Islet precursor cell (in vitro differentiated cells): Measurements from ENCODE around the gene NR2F1-AS1.

Experiments
- DNase-seq: peaks from one replicate; pipeline ENCODE4 v3.0.0-alpha.2; 2018

NR2F1-AS1 gene

DNA sequence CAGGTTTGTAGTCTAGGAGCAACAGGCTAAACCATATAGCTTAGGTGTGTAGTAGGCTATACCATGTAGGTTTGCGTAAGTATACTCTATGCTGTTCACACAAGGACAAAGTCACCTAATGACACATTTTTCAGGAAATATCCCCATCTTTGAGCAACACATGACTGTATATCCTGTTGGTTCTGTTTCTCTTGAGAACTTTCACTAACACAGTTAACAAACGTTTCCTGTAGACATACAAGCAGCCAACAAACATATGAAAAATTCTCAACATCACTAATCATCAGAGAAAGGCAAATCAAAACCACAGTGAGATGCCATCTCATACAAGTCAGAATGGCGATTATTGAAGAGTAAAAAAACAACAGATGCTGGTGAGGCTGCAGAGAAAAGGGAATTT lies 68.2 kb downstream of the NR2F1-AS1 start:
- no peak for DNase-seq

- peak; percentile 29 for DNase-seq
These were observed 69.6 kb downstream of the NR2F1-AS1 start for GRCh38 chr5:93511445-93511844.

DNA sequence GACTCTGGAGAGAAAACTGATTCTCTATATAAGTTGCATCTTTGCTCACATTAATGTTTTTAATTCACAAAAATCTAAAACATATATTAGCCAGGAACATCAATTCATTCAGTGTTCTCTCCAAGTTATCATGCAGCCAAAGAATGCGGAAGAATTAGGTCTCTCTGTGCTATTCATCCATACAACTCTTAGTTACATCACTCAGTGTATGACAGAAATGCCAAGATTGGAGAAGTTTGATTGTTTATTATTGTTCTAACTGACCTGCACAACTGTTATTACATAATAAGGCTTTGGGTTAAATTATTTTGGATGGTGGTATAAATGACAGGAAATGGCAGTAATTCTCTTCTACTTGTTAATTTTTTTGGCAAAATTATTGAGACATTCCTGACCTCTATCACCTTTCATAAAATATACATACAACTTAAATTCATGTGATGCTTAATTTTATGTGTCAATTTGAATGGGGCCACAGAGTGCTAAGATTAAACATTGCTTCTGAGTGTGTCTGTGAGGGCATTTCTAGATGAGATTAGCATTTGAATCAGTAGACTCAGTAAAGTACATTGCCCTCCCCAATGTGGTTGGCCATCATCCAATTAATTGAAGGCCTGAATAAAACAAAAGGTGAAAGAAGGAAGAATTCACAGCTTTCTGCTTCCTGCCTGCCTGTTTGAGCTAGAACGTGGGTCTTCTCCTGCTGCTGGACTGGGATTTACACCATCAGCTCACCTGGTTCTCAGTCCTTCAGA lies 70.2 kb downstream of the NR2F1-AS1 start:
- no peak for DNase-seq

DNA sequence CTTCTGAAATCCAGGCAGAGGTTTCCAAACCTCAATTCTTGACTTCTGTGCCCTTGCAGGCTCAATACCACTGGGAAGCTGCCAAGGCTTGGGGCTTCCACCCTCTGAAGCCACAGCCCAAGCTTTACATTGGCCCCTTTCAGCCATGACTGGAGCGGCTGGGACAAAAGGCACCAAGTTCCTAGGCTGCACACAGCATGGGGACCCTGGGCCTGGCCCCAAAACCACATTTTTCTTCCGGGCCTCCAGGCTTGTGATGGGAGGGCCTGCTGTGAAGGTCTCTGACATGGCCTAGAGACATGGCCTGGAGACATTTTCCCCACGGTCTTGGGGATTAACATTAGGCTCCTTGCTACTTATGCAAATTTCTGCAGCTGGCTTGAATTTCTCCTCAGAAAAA lies 75.5 kb downstream of the NR2F1-AS1 start:
- peak; percentile 42 for DNase-seq

DNA sequence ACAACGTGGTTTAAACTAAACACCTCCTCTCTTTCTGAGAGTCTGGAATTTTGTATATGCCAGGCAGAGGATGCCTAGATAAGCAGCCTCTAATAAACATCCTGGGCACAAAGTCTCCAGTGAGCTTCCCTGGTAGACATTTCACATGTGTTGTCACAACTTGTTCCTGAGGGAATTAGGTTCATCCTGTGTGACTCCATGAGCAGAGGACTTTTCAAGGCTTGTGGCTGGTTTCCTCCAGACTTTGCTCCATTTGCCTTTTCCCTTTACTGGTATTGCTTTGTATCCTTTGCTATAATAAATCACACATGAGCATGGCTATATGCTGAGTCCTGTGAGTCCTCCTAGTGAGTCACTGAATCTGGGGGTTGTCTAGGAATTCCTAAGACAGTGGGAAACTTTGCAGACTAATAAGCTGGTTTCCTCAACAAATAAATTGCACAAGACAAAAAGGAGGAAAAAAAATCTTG lies 77.4 kb downstream of the NR2F1-AS1 start:
- peak; percentile 69 for DNase-seq

DNA sequence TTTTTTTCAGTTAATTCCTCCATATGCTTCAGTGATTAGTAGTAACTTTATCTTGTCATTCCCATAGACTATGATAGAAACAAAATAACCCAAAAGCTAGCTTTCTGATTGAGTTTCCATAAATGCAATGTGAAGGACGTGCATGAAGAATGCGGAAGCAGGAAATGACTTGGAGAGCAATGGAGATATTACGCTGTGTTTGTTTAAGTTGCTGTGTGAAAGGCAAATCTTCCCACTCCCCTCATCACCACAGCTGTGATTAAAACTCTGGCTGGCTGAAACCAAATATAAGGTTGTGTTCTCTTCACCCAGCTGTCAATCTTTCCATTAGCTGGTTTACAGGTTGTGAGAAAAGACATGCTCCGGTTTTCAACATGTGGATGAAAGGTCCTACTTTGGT lies 83.9 kb downstream of the NR2F1-AS1 start:
- no peak for DNase-seq

- DNase-seq, result no peak
These were observed 101.0 kb downstream of the NR2F1-AS1 start for GRCh38 chr5:93479982-93480509.

- DNase-seq, result no peak
These were observed 103.2 kb downstream of the NR2F1-AS1 start for GRCh38 chr5:93477816-93478215.

- DNase-seq, result no peak
These were observed 104.7 kb downstream of the NR2F1-AS1 start for GRCh38 chr5:93476251-93476742.

- no peak for DNase-seq
These were observed 118.1 kb downstream of the NR2F1-AS1 start for GRCh38 chr5:93462916-93463315.

GRCh38 chr5:93461756-93462155 lies 119.3 kb downstream of the NR2F1-AS1 start:
- no peak for DNase-seq

- DNase-seq, result no peak
These were observed 120.7 kb downstream of the NR2F1-AS1 start for GRCh38 chr5:93460286-93460685.

DNA sequence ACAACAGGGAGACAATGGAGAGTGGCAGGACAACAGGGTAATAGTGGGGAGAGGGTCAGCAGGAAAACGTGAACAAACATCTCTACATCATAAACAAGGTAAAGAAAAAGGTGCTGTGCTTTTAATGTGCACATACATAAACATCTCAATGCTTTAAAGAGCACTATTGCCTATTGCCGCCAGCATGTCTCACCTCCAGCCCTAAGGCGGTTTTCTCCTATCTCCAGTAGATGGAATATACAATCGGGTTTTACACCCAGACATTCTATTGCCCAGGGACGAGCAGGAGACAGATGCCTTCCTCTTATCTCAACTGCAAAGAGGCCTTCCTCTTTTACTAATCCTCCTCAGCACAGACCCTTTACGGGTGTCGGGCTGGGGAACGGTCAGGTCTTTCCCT lies 124.2 kb downstream of the NR2F1-AS1 start:
- DNase-seq, result peak; percentile 53

DNA sequence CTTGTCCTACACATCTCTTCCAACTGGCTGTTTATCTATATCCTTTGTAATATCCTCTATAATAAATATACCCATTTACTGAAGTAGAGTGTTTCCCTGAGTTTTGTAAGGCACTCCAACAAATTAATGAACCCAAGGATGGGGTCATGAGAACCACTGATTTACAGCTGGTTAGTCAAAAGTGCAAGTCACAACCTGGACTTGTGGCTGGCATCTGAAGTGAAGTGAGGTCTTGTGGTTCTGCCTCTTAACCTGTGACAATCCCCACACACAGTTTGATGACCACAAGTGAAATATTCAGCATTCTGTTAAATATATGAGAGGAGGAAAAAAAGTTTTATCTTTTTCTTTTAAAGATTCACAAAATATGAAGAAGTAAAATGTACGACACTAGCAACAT lies 126.1 kb downstream of the NR2F1-AS1 start:
- DNase-seq, result no peak

DNA sequence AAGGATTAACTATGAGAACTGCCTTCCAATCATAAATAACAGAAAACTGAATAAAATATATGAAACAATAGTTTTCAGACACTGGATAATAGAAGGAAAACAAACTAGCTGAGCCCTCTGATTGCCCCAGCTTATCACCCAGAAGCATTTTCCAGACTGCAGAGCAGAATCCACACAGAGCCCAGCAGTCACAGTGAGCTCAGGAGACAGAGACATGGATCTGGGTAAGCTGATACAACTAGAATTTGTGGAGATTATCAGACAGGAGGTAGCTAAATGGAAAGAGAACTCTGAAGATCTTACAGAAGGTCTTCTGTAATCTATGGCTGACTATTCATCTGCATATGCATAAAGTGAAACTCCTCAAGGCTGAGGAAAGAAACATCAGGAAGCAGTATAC lies 128.8 kb downstream of the NR2F1-AS1 start:
- DNase-seq, result no peak

DNA sequence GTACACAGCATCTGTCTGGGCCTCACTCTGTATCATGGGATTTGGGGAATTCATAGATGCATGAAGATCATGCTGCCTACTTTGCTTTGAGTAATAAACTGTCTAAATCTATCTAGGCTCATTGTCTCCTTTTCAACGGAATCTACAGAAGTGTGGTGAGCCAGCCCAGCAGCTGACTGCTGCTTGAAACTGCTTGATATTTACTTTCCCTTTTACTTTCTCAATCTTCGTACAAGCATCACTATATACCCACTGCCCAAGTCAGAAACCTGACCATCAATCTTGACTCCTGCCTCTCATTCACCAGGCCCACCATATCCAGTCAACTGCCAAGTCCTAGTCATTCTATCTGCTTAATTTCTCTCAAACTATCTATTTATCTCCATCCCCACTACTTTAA lies 142.9 kb downstream of the NR2F1-AS1 start:
- no peak for DNase-seq

DNA sequence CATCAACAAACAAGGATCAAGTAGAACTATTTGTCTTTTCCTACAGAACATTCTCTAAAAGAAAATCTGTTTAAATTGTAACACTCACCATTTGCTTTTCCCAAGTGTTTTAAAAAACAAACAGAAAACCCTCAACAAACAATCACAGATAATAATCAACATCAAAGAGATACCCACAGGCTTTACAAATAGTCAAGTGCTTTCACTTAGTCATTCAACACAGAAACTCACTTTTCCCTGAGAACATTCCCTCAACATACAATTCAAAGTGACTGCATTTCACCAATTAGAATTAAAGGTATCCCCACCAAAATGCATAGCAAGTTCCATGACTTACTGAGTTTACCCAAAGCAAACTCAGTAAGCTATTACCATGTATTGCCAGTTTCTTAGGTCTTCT lies 144.9 kb downstream of the NR2F1-AS1 start:
- DNase-seq, result no peak

GRCh38 chr5:93433422-93433821 lies 147.6 kb downstream of the NR2F1-AS1 start:
- DNase-seq, result no peak

GRCh38 chr5:93431250-93431649 lies 149.8 kb downstream of the NR2F1-AS1 start:
- DNase-seq, result no peak

- DNase-seq, result no peak
These were observed 150.3 kb downstream of the NR2F1-AS1 start for GRCh38 chr5:93430673-93431199.

GRCh38 chr5:93430118-93430517 lies 150.9 kb downstream of the NR2F1-AS1 start:
- DNase-seq, result no peak

- DNase-seq, result no peak
These were observed 152.2 kb downstream of the NR2F1-AS1 start for GRCh38 chr5:93428868-93429267.

- DNase-seq, result no peak
These were observed 153.7 kb downstream of the NR2F1-AS1 start for GRCh38 chr5:93427316-93427715.

GRCh38 chr5:93425096-93425495 lies 155.9 kb downstream of the NR2F1-AS1 start:
- DNase-seq, result no peak
